Spinal cord (tissue), 4 donors: Measurements from ENCODE around the gene TPRG1L. TPM values are rescaled to one million over a fixed set of nuclear protein-coding genes. Genes with fewer than 3 reads are reported as not detected.

Experiments
- polyA plus RNA-seq, 2 donors: library from polyadenylated mRNA; unstranded; fragments of 120-200 nt; gene quantifications; one replicate each; pipeline ENCODE4 v1.2.1, GENCODE V29; 2013; ENCODE audit not compliant: insufficient read length in 2 of 2
- total RNA-seq, 2 donors: library from RNA; depleted of rRNA in 1 of 2; stranded (reverse); fragments of 120-200 nt in 1 of 2; fragments of >200 nt in 1 of 2; gene quantifications; one replicate each; pipeline versions ENCODE4 v1.2.3 to v1.2.4, GENCODE V29; 2013 to 2014

The TPRG1L gene
- total and polyA plus RNA-seq, 4 donors, result 18.5 to 45.3 (median 38.7) TPM

Other genes starting within 250 kb of the TPRG1L start
- gene ARHGEF16, start 170.3 kb upstream of the TPRG1L start, total RNA-seq, result 1 to 10 TPM; 2.6 to 3.7 TPM
- 1 to 10 TPM; 1.7 to 4.2 TPM for gene ARHGEF16, start 170.3 kb upstream of the TPRG1L start, polyA plus RNA-seq
- 10 to 100 TPM in 1 of 2 donors, 1 to 10 TPM in 1; 6.0 to 15.4 TPM for gene MEGF6, start 13.5 kb upstream of the TPRG1L start, total RNA-seq
- 10 to 100 TPM; 15.1 to 19.9 TPM for gene MEGF6, start 13.5 kb upstream of the TPRG1L start, polyA plus RNA-seq
- gene WRAP73, start 25.1 kb downstream of the TPRG1L start, total RNA-seq, result 10 to 100 TPM; 12.3 to 12.8 TPM
- gene WRAP73, start 25.1 kb downstream of the TPRG1L start, polyA plus RNA-seq, result 10 to 100 TPM; 17.0 to 22.8 TPM
- gene TP73, start 27.5 kb downstream of the TPRG1L start, total RNA-seq, result 1 to 10 TPM in 1 of 2 donors, under 1 TPM in 1; 0.30 to 3.0 TPM
- 1 to 10 TPM; 1.0 to 1.4 TPM for gene TP73, start 27.5 kb downstream of the TPRG1L start, polyA plus RNA-seq
- gene CCDC27, start 127.4 kb downstream of the TPRG1L start, total RNA-seq, result not detected
- gene CCDC27, start 127.4 kb downstream of the TPRG1L start, polyA plus RNA-seq, result under 1 TPM; 0.11 to 0.26 TPM
- 10 to 100 TPM in 1 of 2 donors, under 1 TPM in 1; 0.99 to 10.1 TPM for gene SMIM1, start 147.7 kb downstream of the TPRG1L start, total RNA-seq
- gene SMIM1, start 147.7 kb downstream of the TPRG1L start, polyA plus RNA-seq, result 1 to 10 TPM; 2.8 to 3.7 TPM
- 10 to 100 TPM; 27.0 to 35.5 TPM for gene LRRC47, start 171.5 kb downstream of the TPRG1L start, total RNA-seq
- gene LRRC47, start 171.5 kb downstream of the TPRG1L start, polyA plus RNA-seq, result 10 to 100 TPM; 65.5 to 81.6 TPM
- 10 to 100 TPM; 23.9 to 35.2 TPM for gene CEP104, start 232.2 kb downstream of the TPRG1L start, total RNA-seq
- gene CEP104, start 232.2 kb downstream of the TPRG1L start, polyA plus RNA-seq, result 10 to 100 TPM; 33.5 to 43.8 TPM
- 1 to 10 TPM; 6.9 to 8.2 TPM for gene DFFB, start 232.5 kb downstream of the TPRG1L start, total RNA-seq
- 10 to 100 TPM in 1 of 2 donors, 1 to 10 TPM in 1; 7.4 to 15.4 TPM for gene DFFB, start 232.5 kb downstream of the TPRG1L start, polyA plus RNA-seq